Glutamatergic neuron (in vitro differentiated cells): ENCODE measurements around the gene CHP1. TPM values are rescaled to one million over a fixed set of nuclear protein-coding genes. Genes with fewer than 3 reads are reported as not detected.
"Not testable (repeated sequence)": the region's sequence is repeated elsewhere in the genome, so short reads cannot be mapped to it uniquely, and the experiment has no call there.

Source experiments
- DNase-seq: peaks from one replicate; pipeline ENCODE4 v3.0.0; 2022
- H3K27ac Mint-ChIP-seq: one replicate; pipeline ENCODE4 v1.8.0; 2020; ENCODE audit warnings: mild to moderate bottlenecking, mixed read lengths, inconsistent platforms; ENCODE audit not compliant: unreplicated experiment
- H3K27me3 Mint-ChIP-seq: one replicate; pipeline ENCODE4 v1.8.0; 2020; ENCODE audit warnings: mild to moderate bottlenecking, moderate library complexity, mixed read lengths, inconsistent platforms; ENCODE audit not compliant: unreplicated experiment
- H3K36me3 Mint-ChIP-seq: one replicate; pipeline ENCODE4 v1.8.0; 2020; ENCODE audit warnings: mild to moderate bottlenecking, mixed read lengths, inconsistent platforms; ENCODE audit not compliant: unreplicated experiment
- H3K4me1 Mint-ChIP-seq: one replicate; pipeline ENCODE4 v1.8.0; 2020; ENCODE audit warnings: mild to moderate bottlenecking, low read depth, mixed read lengths, inconsistent platforms; ENCODE audit not compliant: unreplicated experiment
- H3K4me3 Mint-ChIP-seq: one replicate; pipeline ENCODE4 v1.8.0; 2020; ENCODE audit warnings: mild to moderate bottlenecking, mixed read lengths, inconsistent platforms; ENCODE audit not compliant: unreplicated experiment
- H3K9me3 Mint-ChIP-seq: one replicate; pipeline ENCODE4 v1.8.0; 2020; ENCODE audit warnings: mild to moderate bottlenecking, moderate library complexity, mixed read lengths, inconsistent platforms; ENCODE audit not compliant: unreplicated experiment
- CTCF ChIP-seq: fragments of 200-600 bp; sonication (generic); IDR thresholded peaks from one replicate; pipeline ENCODE4 v1.5.0; 2021; ENCODE audit not compliant: partially characterized antibody, unreplicated experiment
- total RNA-seq: library from RNA; stranded (reverse); fragmentation: NEBNext Ultra II Directional; extraction: Animal tissue kit (Norgen Biotek cat#: 25700); gene quantifications from one replicate; pipeline ENCODE4 v1.2.1, GENCODE V29; 2021; ENCODE audit not compliant: unreplicated experiment

CHP1 gene
- total RNA-seq, 1 donor from 2014 or later = 65.6 TPM

GRCh38 chr15:41279535-41280283 is 48.6 kb downstream of the CHP1 start:
- DNase-seq = no peak
- Mint-ChIP-seq H3K27ac (no peak overlapping the region), H3K9me3 (peaks cover 8% of the 10 kb centered on the region), H3K4me1 (peaks cover 7% of the 10 kb centered on the region), H3K4me3 (no peak overlapping the region), H3K36me3 (no peaks in the 10 kb centered on the region), H3K27me3 (peaks cover 7% of the 10 kb centered on the region)
- no peak for TF ChIP-seq CTCF

DNA sequence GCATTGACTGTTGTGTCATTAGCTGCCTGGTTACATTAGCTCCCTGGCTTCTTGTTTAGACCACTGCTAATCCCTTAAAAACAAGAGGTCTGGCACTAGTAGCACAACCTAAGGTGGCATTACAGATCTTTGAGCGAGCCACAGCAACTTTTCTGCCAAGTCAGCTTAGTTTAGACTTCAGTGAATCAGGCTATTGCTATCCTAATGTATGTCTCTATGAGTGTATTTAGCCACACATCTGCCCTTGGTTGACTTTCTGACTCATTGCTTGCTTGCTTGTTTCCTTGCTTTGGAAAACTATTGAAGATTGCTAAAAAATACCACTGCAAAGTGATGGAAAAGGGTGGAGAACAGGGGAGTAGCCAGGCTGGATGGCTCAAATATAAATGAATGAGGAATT is 50.2 kb downstream of the CHP1 start:
- no peak for DNase-seq
- Mint-ChIP-seq H3K4me3 (no peak overlapping the region), H3K4me1 (peaks cover 16% of the 10 kb centered on the region), H3K9me3 (peaks cover 8% of the 10 kb centered on the region), H3K27me3 (peaks cover 7% of the 10 kb centered on the region), H3K27ac (no peak overlapping the region), H3K36me3 (no peaks in the 10 kb centered on the region)
- TF ChIP-seq CTCF = no peak

GRCh38 chr15:41282436-41282835 is 51.4 kb downstream of the CHP1 start:
- not testable (repeated sequence) for DNase-seq, H3K9me3 Mint-ChIP-seq, H3K36me3 Mint-ChIP-seq, H3K27me3 Mint-ChIP-seq
- H3K4me3 Mint-ChIP-seq = peak overlapping the region; percentile 90
- H3K27ac Mint-ChIP-seq = peak overlapping the region; percentile 89
- peaks cover 16% of the 10 kb centered on the region for H3K4me1 Mint-ChIP-seq

DNA sequence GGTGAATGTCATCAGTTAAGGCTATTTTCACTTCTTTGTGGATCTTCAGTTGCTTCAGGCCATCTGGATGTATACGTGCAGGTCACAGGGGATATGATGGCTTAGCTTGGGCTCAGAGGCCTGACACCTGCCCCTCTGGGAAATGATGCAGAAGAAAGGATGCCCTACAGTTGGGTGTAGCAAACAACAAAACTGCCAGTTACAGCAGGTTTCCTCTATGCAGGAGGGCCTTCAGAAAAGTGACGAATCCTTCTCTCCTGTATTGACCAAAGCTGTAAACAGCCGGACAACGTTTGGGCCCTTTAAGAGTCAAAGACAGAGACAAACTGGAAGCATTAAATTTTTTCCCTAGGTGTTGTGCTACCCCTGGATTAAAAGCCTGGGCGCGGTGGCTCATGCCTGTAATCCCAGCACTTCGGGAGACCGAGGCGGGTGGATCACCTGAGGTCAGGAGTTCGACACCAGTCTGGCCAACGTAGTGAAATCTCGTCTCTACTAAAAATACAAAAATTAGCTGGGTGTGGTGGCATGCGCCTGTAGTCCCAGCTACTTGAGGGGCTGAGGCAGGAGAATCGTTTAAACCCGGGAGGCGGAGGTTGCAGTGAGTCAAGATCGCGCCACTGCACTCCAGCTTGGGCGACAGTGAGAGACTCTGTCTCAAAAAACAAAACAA is 52.0 kb downstream of the CHP1 start:
- H3K36me3 Mint-ChIP-seq, H3K27me3 Mint-ChIP-seq, DNase-seq, H3K9me3 Mint-ChIP-seq: not testable (repeated sequence)
- Mint-ChIP-seq H3K4me3 (peak overlapping the region; percentile 90), H3K4me1 (peaks cover 16% of the 10 kb centered on the region), H3K27ac (peak overlapping the region; percentile 89)

DNA sequence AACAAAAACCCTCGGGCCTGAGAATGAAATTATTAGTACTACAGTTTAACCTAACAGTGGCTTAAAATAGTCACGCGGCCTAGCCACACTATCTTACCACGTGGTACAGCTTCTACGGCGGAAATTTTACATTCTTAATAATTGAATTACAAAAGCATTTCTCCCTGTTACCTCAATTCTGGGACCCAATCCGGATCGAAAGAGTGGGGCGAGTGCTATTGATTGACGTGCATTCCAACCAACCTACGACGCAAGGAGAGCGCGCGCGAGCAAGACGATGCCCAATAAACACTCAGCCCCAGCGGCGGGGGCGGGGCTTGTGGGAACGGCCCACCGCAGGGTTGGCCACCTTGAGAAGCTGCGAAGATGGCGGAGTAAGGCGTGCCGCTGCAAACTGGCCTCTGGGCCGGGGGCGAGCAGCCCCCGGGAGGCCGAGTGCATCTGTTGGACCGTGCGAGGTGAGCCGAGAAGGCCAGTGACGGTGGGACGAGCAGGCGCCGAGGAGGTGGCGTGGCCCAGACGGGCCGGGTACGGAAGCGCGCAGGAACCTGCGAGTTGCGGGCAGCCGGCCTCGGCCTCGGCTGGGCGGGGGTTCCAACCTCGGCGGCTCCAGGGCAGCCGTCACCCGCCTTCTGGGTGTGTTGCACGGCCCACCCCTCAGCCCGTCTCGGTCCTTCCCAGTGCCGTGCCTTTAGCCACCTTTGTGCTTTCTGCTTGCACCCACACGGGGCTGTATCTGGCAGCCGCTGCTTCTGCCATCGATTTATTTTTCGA is 52.8 kb downstream of the CHP1 start:
- no peak for TF ChIP-seq CTCF
- Mint-ChIP-seq H3K27me3 (peaks cover 7% of the 10 kb centered on the region), H3K27ac (peak overlapping the region; percentile 98), H3K9me3 (peaks cover 8% of the 10 kb centered on the region), H3K4me3 (peak overlapping the region; percentile 99), H3K4me1 (peaks cover 16% of the 10 kb centered on the region), H3K36me3 (no peaks in the 10 kb centered on the region)
- peak; percentile 99 for DNase-seq
